AG10803 (cell line): ENCODE results near the gene KDM8.
A peak's percentile ranks its signal among the peaks of the same experiment; 100 is the strongest.
"Not testable (repeated sequence)": the region's sequence is repeated elsewhere in the genome, so short reads cannot be mapped to it uniquely, and the experiment has no call there.

Source experiments
- DNase-seq: peaks from one replicate; pipeline ENCODE4 v3.0.0; 2010; ENCODE audit warnings: low read depth
- H3K4me3 ChIP-seq: 2 replicates; pipeline ENCODE4 v1.5.1; 2011; ENCODE audit warnings: mild to moderate bottlenecking, low read length, control low read depth
- TF ChIP-seq, protein P1 (sequence below): conservative IDR thresholded peaks from 2 replicates; pipeline ENCODE4 v1.5.1; 2011; ENCODE audit warnings: mild to moderate bottlenecking, low read length, control low read depth, inconsistent platforms

KDM8 gene

DNA sequence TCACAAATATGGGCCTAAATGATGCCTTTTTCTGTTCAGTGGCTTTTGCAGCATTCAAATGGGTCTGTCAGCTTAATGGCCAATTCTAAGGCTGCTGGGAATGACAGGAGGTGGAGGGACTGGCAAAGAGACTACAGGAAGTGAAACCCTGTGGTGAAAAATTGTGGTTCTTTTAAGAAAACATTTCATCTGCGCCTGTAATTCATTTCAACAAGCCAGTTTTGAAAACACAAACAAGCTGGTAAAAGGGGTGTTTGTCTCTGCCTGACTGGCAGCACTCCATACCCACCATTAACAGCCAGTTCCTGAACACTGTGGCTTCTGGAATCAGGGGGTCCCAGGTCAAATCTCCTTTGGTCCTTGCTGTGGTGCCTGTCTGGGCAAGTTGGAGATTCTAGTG is 3.6 kb upstream of the KDM8 start:
- peak; percentile 78 for DNase-seq
- TF ChIP-seq, protein P1, sequence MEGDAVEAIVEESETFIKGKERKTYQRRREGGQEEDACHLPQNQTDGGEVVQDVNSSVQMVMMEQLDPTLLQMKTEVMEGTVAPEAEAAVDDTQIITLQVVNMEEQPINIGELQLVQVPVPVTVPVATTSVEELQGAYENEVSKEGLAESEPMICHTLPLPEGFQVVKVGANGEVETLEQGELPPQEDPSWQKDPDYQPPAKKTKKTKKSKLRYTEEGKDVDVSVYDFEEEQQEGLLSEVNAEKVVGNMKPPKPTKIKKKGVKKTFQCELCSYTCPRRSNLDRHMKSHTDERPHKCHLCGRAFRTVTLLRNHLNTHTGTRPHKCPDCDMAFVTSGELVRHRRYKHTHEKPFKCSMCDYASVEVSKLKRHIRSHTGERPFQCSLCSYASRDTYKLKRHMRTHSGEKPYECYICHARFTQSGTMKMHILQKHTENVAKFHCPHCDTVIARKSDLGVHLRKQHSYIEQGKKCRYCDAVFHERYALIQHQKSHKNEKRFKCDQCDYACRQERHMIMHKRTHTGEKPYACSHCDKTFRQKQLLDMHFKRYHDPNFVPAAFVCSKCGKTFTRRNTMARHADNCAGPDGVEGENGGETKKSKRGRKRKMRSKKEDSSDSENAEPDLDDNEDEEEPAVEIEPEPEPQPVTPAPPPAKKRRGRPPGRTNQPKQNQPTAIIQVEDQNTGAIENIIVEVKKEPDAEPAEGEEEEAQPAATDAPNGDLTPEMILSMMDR = no peak
- H3K4me3 ChIP-seq = no peak overlapping the region

DNA sequence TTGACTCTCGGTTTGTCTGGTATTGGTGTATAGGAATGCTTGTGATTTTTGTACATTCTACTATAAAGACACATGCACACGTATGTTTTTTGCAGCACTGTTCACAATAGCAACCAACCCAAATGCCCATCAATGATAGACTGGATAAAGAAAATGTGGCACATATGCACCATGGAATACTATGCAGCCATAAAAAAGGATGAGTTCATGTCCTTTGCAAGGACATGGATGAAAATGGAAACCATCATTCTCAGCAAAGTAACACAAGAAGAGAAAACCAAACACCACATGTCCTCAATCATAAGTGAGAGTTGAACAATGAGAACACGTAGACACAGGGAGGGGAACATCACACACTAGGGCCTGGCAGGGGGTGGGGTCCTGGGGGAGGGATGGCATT is 2.4 kb upstream of the KDM8 start:
- not testable (repeated sequence) for H3K4me3 ChIP-seq, DNase-seq

DNA sequence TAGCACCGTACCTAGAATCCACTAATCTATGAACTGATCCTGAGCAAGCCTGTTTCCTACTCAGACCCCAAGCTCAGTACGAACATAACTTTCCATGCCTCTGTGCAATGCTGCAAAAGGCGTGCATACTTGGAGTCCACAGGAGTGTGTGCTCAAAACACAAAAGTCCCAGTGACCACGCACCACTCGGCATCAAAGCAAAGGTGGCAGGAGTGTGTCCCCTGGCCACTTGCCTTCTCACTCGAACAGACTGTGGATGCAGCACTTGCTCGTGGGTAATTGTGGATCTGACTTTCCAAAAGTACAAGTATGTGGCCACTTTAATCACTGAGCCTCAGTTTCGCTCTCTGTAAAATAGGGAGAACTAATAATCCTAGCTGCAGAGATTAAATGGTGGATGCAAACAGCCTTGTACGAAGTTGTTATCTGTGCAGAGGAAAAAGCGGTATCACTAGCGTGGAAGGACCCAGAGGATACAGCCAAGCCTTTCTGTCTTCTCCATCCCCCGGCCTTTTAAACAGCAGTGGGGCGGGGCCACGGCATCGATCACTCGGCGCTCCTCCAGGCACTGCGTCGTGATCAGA is 311 bp upstream of the KDM8 start:
- H3K4me3 ChIP-seq = peak overlapping the region; percentile 99
- DNase-seq = peak; percentile 96
- TF ChIP-seq, protein P1 = no peak

DNA sequence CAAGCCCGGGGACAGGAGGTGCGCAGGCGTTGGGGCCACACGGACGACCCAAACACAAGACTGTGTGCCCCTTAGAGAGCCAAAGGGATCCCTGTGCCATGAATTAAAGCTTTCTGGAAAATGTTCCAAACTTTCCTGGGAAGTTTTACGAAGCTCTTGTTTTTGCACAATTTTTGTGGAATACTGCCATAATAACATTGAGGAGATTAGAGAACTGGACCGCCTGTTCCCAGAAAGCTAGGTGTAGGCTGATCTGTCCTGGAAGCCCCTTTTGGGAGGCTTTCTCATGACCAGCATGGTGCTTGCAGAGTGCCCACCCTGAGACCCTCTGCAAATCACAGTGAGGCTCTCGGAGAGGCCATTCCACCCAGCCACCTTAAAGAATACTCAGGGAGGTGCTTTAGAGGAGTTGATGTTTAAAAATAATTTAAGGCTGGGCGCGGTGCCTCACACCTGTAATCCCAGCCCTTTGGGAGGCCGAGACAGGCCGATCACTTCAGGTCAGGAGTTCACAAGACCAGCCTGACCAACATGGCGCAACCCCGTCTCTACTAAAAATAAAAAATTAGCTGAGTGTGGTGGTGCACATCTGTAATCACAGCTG is 1.1 kb downstream of the KDM8 start:
- DNase-seq = no peak
- TF ChIP-seq, protein P1 = no peak
- H3K4me3 ChIP-seq = peak overlapping the region; percentile 88

DNA sequence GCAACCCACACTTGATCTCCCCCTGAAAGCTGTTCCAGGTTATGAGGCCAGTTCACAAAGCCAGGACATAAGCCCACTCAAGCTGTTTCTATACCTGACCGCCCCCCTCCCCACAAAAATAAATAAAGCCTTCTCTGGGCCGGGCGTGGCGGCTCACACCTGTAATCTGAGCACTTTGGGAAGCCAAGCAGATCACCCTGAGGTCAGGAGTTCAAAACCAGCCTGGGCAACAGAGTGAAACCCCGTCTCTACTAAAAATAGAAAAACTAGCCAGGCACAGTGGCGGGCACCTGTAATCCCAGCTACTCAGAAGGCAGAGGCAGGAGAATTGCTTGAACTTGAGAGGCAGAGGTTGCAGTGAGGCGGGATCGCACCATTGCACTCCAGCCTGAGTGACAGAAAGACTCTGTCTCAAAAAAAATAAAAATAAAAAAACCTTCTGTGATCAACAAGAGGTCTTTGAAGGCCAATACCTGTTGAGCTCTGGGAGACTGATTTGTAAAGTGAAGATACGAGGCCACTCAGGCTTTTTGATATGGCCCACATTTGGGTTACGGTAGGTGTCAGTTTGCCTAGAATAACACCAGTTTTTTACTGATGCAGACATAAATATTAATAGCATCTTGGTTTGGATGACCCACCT is 2.2 kb downstream of the KDM8 start:
- TF ChIP-seq, protein P1 = no peak
- H3K4me3 ChIP-seq = no peak overlapping the region
- DNase-seq = no peak

DNA sequence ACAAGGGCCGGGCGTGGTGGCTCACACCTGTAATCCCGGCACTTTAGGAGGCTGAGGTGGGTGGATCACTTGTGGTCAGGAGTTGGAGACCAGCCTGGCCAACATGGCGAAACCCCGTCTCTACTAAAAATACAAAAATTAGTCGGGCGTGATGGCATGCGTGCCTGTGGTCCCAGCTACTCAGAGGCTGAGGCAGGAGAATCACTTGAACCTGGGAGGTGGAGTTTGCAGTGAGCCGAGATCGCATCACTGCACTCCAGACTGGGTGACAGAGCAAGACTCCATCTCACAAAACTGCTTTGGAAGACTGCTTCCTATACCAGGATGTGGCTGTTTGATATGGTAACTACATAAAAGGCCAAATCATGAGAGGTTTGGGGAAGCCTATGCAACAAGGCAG is 3.8 kb downstream of the KDM8 start:
- not testable (repeated sequence) for DNase-seq, H3K4me3 ChIP-seq

DNA sequence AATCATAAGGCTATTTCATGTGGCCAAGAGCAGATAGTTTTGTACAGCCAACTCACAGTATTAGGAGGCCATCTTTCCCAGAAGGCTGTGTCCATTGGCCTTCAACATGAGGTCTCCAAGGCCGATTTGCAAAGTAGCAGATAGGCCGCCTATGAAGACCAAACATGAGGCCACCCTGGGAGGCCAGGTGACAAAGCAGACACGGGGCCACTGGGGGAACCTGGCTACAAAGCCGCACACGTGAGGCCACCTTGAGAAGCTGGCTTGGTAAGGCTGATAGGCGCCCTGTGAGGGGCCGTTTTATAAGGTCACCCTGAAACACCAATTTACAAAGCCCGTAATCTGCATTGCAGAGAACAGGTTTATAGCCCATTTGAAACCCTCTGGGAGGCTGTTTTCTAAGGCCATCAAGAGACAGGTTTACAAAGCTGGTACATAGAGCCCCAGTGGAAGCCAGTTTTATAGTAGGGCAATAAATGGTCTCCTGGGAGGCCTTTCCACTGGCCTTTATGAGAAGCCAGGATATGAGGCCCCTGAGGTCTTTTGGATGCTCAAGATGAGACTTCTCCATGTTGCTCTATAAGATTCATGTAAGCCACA is 4.9 kb downstream of the KDM8 start:
- no peak for DNase-seq
- TF ChIP-seq, protein P1 = no peak

DNA sequence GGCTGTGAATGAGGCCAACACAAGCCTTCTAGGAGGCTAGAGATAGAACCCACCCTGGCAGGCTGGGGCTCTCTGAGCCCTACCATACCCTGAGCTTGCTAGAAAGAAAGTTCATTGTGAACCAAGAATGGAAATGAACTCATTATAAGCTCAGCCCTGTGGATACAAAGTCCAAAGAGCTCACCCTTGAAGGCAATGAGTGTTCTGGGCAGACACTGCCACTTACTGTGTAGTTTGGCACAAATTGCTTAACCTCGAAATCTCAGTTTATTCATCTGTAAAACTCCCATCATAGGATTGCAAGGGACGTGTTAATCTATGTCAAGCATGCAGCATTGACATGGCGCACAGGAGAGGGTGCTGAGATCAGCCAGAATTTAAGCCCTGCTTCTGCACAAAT is 5.5 kb downstream of the KDM8 start:
- DNase-seq = no peak
- H3K4me3 ChIP-seq = no peak overlapping the region
- TF ChIP-seq, protein P1 = no peak

More for the DNA sequence above, 4.9 kb downstream of the KDM8 start:
- no peak overlapping the region for H3K4me3 ChIP-seq
